OCI-LY3 (cell line): Measurements from ENCODE around the gene ANKRD2.

ENCODE experiments used
- H2AFZ ChIP-seq: fragments of 200-600, 300-600 bp; shearing (Covaris generic); 2 replicates; pipeline ENCODE4 v1.6.0; 2014; ENCODE audit warnings: antibody characterized with exemption, low read depth, low read length
- H3K27ac ChIP-seq: fragments of 200-600, 300-600 bp; sonication (generic); 2 replicates; pipeline ENCODE4 v1.5.1; 2014; ENCODE audit warnings: mild to moderate bottlenecking, low read length, moderate library complexity, mixed read lengths
- H3K27me3 ChIP-seq: fragments of 200-600, 300-600 bp; sonication (generic); 2 replicates; pipeline ENCODE4 v1.6.1; 2014; ENCODE audit warnings: low read depth, low read length, mixed read lengths
- H3K36me3 ChIP-seq: fragments of 200-600, 300-600 bp; sonication (generic); replicated peaks from 2 replicates; pipeline ENCODE3; 2014; ENCODE audit warnings: low read depth, low read length, mixed read lengths
- H3K4me1 ChIP-seq: fragments of 300-600, 200-600 bp; sonication (generic); 2 replicates; pipeline ENCODE4 v1.6.1; 2014; ENCODE audit warnings: low read length, mixed read lengths
- H3K4me2 ChIP-seq: fragments of 200-600, 300-600 bp; sonication (generic); 2 replicates; pipeline ENCODE4 v1.6.1; 2014; ENCODE audit warnings: low read length, mixed read lengths
- H3K4me3 ChIP-seq: fragments of 300-600, 200-600 bp; sonication (generic); 2 replicates; pipeline ENCODE4 v1.5.1; 2014; ENCODE audit warnings: antibody characterized with exemption, mild to moderate bottlenecking, low read length, moderate library complexity
- H3K79me2 ChIP-seq: fragments of 300-600, 200-600 bp; shearing (Covaris generic); 2 replicates; pipeline ENCODE4 v1.6.1; 2014; ENCODE audit warnings: mild to moderate bottlenecking, low read length, mixed read lengths
- H3K9ac ChIP-seq: fragments of 300-600, 200-600 bp; shearing (Covaris generic); 2 replicates; pipeline ENCODE4 v1.6.0; 2014; ENCODE audit warnings: mild to moderate bottlenecking, low read length, moderate library complexity
- H3K9me3 ChIP-seq: fragments of 200-600, 300-600 bp; shearing (Covaris generic); 2 replicates; pipeline ENCODE4 v1.6.1; 2014; ENCODE audit warnings: low read length, mixed read lengths; ENCODE audit not compliant: insufficient read depth
- H4K20me1 ChIP-seq: fragments of 200-600, 300-600 bp; sonication (generic); 2 replicates; pipeline ENCODE4 v1.6.1; 2016; ENCODE audit warnings: low read length, mixed read lengths; ENCODE audit not compliant: insufficient read depth
- EZH2phosphoT487 ChIP-seq: fragments of 200-600 bp; shearing (Covaris generic); IDR thresholded peaks from 2 replicates; pipeline ENCODE4 v1.6.1; 2018; ENCODE audit warnings: antibody characterized with exemption, mixed run types, low read depth
- TF ChIP-seq, protein P1 (sequence below): fragments of 200-600, 300-600 bp; sonication (generic); IDR thresholded peaks from 2 replicates; pipeline ENCODE4 v1.5.1; 2014; ENCODE audit warnings: antibody characterized with exemption, low read length, low read depth

The ANKRD2 gene

GRCh38 chr10:97570146-97570788 is 2.3 kb upstream of the ANKRD2 start:
- Histone ChIP-seq H3K4me1 (no peaks in the 10 kb centered on the region), H3K9me3 (no peaks in the 10 kb centered on the region), H3K36me3 (no peaks in the 10 kb centered on the region), H3K79me2 (no peaks in the 10 kb centered on the region), H3K9ac (no peak overlapping the region), H4K20me1 (no peaks in the 10 kb centered on the region), H3K27ac (no peak overlapping the region), H3K27me3 (no peaks in the 10 kb centered on the region), H3K4me3 (no peak overlapping the region), H2AFZ (no peak overlapping the region), H3K4me2 (no peak overlapping the region)
- TF ChIP-seq, protein P1, sequence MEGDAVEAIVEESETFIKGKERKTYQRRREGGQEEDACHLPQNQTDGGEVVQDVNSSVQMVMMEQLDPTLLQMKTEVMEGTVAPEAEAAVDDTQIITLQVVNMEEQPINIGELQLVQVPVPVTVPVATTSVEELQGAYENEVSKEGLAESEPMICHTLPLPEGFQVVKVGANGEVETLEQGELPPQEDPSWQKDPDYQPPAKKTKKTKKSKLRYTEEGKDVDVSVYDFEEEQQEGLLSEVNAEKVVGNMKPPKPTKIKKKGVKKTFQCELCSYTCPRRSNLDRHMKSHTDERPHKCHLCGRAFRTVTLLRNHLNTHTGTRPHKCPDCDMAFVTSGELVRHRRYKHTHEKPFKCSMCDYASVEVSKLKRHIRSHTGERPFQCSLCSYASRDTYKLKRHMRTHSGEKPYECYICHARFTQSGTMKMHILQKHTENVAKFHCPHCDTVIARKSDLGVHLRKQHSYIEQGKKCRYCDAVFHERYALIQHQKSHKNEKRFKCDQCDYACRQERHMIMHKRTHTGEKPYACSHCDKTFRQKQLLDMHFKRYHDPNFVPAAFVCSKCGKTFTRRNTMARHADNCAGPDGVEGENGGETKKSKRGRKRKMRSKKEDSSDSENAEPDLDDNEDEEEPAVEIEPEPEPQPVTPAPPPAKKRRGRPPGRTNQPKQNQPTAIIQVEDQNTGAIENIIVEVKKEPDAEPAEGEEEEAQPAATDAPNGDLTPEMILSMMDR, result no peak
- no peak for TF ChIP-seq EZH2phosphoT487

- no peak overlapping the region for H3K27ac ChIP-seq
These were observed 1.6 kb upstream of the ANKRD2 start for GRCh38 chr10:97570789-97571471.

DNA sequence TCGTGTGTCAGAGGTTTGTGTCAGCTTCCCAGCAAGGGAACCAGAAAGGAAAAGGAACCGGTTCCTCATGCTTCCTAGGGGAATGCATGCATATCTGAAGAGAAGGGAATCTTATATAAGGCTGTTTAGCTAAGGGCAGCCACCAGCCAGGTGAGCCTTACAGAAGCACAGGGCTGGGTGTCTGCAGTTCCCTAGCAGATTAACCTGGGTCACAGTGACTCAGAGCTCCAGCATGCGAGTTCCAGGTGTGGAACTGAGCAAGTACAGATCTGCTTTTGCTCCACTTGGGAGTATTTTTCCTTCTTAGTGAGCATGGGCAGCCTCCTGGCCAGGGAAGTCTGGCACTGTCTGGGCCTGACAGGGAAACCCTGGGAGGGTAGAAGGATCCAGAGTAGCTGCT is 957 bp upstream of the ANKRD2 start:
- H4K20me1 ChIP-seq, result no peaks in the 10 kb centered on the region
- no peaks in the 10 kb centered on the region for H3K36me3 ChIP-seq
- no peak overlapping the region for H3K27ac ChIP-seq
- no peaks in the 10 kb centered on the region for H3K79me2 ChIP-seq
- no peak overlapping the region for H2AFZ ChIP-seq
- TF ChIP-seq, protein P1, result no peak
- no peak for TF ChIP-seq EZH2phosphoT487
- H3K9ac ChIP-seq, result no peak overlapping the region
- no peak overlapping the region for H3K4me3 ChIP-seq
- no peaks in the 10 kb centered on the region for H3K4me1 ChIP-seq
- no peak overlapping the region for H3K4me2 ChIP-seq
- H3K9me3 ChIP-seq, result no peaks in the 10 kb centered on the region
- no peaks in the 10 kb centered on the region for H3K27me3 ChIP-seq

More at GRCh38 chr10:97570789-97571471, 1.6 kb upstream of the ANKRD2 start:
- H3K9ac ChIP-seq, result no peak overlapping the region
- H2AFZ ChIP-seq, result no peak overlapping the region
- no peaks in the 10 kb centered on the region for H3K9me3 ChIP-seq
- no peak overlapping the region for H3K4me2 ChIP-seq
- H3K79me2 ChIP-seq, result no peaks in the 10 kb centered on the region
- H3K4me1 ChIP-seq, result no peaks in the 10 kb centered on the region
- no peaks in the 10 kb centered on the region for H3K36me3 ChIP-seq
- no peaks in the 10 kb centered on the region for H4K20me1 ChIP-seq
- H3K4me3 ChIP-seq, result no peak overlapping the region
- H3K27me3 ChIP-seq, result no peaks in the 10 kb centered on the region
- TF ChIP-seq, protein P1, result no peak
- TF ChIP-seq EZH2phosphoT487, result no peak

DNA sequence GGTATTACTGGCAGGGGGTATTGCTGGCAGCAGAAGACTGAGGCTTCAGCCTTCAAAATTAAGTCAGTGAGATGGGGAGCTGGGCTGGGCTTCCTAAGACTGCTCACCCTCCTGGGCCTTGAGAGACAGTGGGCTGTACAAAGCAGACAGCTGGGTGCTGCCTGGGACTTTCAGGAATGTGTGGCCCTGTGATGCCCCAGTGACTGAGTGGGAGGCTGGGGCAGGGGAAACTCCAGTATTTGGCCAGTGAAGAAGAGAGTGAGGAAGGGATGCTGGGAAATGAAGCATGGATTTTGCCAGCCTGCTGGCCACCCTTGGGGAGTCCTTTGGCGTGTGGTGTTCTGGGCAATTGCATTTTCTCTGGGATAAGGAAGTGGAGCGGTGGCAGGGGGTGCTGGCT is 442 bp downstream of the ANKRD2 start:
- TF ChIP-seq, protein P1, result no peak
- TF ChIP-seq EZH2phosphoT487, result no peak
- Histone ChIP-seq H3K4me1 (no peaks in the 10 kb centered on the region), H3K4me2 (no peak overlapping the region), H3K27ac (no peak overlapping the region), H3K4me3 (no peak overlapping the region), H3K27me3 (no peaks in the 10 kb centered on the region), H3K9ac (no peak overlapping the region), H4K20me1 (no peaks in the 10 kb centered on the region), H3K79me2 (no peaks in the 10 kb centered on the region), H2AFZ (no peak overlapping the region), H3K9me3 (no peaks in the 10 kb centered on the region), H3K36me3 (no peaks in the 10 kb centered on the region)
